Fibroblast of skin of right biceps (primary cell): ENCODE results near the gene CYSRT1.

Experiments used
- DNase-seq: peaks from one replicate; pipeline ENCODE4 v3.0.0-alpha.2; 2013

The CYSRT1 gene

DNA sequence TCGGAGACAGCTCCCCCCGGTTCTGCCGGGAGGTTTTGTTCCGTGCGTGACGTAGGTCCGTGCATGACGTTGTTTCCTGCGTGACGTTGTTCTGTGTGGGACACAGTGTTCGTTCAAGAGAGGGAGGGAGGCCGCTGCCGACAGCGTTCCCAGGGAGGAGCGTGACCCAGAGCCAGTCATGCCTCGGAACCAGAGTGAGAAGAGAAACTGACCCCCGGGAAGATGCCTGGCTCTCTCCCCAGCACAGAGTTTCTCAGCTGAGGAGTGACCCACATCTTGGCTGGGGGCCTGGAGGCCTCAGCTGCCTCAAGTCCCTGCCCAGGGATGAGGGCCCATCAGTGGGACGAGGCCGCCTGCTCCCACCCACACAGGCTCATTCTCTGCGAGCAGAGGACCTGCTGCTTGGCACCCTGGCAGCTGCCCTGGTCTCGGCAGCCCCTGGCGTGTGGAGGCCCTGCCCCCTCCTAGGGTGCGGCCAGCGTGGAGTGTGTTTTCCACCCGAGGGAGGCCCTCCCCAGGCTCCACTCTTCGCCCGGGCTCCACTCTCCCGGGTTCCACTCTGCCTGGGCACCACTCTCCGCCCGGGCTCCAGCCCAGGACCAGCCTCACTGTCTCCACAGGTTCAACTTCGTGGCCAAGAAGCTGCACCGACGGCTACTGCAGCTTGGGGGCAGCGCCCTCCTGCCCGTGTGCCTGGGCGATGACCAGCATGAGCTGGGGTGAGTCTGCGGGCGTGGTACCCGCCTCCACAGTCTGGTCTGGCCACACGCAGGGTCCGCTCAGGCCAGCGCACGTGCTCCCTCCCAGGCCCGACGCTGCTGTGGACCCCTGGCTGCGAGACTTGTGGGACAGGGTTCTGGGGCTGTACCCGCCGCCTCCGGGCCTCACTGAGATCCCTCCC lies 11.6 kb upstream of the CYSRT1 start:
- no peak for DNase-seq

DNA sequence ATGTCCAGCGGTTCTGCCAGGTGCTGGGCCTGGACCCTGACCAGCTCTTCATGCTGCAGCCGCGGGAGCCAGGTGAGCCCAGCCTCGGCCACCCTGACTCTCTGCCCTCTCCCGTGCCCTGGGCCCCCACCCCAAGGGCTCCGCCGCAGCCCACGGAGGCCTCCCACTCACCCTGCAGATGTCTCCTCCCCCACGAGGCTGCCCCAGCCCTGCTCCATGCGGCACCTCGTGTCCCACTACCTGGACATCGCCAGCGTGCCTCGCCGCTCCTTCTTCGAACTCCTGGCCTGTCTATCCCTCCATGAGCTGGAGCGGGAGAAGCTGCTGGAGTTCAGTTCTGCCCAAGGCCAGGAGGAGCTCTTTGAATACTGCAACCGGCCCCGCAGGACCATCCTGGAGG lies 10.4 kb upstream of the CYSRT1 start:
- no peak for DNase-seq

DNA sequence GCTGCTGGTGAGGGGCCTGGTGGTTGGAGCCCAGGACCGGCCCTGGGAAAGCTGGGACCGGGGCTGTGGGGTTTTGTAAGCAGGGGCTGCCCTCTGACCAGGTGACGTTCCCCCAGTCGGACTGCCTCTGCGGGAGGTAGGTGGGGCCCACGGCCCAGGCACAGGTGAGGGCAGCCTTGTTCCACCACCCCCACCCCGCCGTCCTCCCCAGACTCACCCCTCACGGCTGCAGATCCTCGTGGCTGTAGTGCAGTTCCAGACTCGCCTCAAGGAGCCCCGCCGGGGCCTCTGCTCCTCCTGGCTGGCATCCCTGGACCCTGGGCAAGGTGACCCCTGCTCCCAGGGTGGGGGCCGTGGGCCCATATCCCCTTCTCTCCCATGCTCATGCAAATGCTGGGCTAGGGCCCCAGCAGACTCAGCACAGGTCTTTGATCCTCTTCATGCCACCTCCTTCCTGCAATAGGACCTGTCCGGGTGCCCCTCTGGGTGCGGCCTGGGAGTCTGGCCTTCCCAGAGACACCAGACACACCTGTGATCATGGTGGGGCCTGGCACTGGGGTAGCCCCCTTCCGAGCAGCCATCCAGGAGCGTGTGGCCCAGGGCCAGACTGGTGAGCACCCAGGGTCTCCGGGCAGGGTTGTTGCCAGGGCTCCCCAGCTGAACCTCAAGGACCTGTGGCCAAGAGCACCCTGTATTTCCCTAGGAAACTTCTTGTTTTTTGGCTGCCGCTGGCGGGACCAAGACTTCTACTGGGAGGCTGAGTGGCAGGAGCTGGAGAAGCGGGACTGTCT lies 9.6 kb upstream of the CYSRT1 start:
- DNase-seq, result no peak

DNA sequence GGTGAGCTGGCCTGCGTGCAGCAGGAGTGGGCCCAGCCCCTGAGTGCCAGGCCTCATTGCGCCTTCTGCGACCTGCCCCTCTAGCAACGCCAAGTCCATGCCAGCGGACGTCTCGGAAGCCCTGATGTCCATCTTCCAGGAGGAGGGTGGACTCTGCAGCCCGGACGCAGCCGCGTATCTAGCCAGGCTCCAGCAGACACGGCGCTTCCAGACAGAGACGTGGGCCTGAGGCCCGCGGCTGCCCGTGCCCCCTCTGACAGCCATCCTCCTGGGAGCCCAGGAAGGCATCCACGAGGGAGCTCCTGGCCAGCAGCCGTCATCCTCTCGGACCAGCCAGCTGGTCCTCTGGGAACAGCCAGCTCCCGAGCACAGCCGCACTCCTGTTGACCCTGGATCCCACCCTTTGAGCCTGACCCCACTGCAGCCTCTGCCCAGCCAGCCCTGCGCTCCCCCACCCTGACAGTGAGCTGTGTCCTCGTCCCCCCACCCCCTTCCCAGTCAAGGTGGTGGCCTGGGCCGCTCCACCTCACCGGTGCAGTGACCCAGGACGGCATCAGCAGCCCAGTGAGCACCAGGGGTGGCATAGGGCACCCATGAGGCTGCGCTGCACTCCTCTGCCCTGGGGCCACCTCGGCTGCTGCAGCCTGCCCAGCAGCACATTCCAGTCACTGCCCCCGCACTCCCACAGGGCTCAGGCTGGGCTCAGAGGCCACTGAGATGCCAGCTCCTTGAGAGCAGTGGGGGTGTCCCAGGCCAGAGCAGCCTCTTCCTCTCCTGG lies 8.6 kb upstream of the CYSRT1 start:
- DNase-seq, result no peak

DNA sequence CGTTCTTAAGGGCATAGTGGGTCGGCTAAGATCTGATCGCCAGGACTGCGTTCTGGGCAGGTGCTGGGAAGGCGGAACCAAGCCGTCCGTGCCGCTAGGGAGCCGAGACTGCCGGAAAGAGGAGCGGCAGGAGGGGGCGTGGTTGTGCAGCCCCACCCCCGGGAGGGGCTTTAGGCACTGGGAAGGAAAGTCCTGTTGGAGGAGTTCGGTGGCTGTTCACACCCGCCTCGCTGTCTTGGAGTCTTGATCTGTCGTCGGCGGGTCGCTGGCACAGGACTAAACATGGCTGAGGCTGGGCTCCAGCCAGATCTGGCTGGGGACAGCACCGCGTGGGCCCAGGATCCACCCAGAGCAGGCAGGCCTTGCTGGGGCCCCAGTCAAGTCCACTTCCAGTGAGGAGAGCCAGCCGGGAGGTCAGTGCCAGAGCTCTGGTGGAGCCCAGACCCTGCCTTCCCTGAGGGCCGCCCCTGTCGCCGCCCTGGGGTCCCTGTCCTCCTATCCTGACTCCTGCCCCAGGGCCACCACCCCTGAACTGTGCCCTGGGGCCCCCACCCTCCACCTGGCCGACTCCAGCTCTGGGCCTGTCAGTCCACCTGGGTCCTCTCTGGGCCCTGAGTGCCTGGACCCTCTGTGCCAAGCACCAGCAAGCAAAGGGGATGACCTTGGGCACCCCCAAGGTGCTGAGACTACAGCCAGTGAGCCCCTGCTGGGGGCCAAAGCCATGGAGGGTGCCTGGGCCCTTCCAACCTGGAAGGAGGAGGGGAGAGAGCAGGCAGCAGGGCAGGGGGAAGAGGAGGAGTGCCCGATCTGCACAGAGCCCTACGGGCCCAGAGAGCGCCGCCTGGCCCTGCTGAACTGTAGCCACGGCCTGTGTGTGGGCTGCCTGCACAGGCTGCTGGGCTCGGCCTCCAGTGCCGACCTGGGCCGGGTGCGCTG lies 7.4 kb upstream of the CYSRT1 start:
- DNase-seq, result no peak

DNA sequence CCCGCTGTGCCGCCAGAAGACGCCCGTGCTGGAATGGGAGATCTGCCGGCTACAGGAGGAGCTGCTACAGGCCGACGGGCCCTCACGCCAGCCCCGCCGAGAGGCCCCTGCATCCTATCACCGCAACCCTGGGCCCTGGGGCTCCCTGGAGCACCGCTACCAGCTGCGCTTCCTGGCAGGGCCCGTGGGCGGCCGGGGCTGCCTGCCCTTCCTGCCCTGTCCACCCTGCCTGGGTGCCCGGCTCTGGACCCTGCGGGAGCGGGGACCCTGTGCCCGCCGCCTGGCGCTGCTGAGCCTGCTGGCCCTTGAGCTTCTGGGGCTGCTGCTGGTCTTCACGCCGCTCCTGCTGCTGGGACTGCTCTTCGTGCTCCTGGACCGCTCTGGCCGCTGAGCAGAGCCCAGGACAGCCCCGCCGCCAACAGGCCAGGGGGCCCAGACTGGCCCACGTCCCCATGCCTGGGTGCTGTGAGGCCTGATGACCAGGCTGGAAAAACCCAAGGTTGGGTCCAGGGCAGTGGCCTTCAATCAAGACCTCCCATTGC lies 6.7 kb upstream of the CYSRT1 start:
- DNase-seq, result no peak

DNA sequence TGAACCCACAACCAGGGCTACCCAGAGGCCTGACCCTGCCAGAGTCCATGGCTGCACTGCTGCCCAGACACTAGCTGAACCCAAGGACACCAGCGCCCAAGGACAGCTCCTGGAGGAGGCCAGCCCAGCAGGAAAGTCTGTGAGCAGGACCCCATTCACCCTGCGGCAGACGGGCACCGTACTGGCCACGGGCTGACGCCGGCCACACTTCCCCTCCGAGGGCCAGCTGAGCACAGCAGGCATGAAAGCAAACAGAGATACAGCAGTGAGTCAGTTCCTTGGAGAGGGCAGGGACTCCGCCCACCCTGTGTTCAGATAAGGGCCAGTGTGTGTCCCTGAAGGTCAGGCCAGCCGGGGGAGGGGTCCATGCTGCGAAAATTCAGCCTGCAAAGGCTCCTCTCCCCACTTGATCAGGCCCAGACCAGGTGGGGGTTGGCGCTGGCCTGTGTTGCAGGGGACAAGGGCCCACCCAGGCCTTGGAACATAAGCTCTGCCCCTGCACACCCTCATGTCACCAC lies 6.2 kb upstream of the CYSRT1 start:
- DNase-seq, result no peak

DNA sequence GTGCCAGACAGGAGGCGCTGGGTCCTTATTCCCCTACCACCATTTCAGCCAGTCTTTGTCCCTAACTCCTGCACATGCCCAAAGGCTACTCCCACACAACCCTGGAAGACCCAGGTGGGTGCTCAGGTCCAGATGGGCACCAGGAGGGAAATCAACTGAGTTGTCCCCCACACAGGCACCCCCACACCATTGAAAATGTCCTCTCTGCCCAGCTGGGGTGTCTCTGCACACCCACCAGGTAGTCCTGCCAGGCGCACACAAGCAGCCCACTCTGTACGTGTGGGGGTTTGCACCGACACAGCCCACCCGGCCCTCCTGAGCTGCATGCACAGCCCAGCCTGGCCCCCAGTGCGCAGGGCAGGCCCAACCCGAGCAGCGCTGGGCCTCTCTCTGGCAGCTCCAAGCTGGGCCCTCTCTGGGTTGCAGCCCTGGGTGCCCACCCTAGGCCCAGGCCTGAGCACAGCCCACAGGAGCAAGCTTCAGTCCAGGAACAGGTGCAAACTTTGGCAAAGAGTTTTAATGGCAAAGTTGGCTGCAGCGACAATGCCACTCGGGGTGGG lies 5.1 kb upstream of the CYSRT1 start:
- no peak for DNase-seq

DNA sequence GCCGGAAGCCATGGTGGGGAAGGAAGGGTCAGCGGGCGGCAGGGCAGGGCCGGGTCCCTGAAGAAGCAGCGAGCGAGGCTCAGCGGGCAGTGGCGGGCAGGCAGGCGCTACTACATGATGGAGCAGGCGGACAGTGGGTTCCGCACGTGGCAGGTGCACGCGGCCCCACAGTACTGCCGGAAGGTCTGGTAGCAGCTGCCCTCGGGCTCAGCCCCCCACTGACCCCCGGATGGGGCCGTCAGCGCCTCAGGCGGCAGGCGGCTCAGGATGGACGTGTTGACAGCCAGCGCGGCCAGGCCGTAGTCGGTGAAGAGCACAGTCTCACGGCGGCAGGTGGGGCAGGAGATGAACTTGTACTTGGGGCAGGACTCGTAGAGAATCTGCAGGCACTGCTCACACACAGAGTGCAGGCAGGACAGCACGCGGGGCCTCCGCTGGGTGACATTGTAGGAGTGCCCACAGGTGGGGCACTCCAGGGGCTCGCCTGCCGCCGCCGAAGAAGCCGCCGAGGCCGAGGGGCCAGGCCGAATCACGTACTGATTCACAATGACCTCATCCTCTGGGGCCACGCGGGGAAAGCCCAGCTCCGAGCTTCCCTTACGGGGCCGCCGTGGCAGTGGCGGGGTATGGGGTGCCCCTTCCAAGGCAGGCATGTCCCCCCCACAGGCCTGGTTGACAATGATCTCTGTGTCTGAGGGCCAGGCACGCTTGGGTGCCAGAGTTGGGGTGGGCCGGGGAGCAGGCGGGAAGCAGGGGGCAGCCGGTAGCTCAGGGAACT lies 4.5 kb upstream of the CYSRT1 start:
- DNase-seq, result no peak

DNA sequence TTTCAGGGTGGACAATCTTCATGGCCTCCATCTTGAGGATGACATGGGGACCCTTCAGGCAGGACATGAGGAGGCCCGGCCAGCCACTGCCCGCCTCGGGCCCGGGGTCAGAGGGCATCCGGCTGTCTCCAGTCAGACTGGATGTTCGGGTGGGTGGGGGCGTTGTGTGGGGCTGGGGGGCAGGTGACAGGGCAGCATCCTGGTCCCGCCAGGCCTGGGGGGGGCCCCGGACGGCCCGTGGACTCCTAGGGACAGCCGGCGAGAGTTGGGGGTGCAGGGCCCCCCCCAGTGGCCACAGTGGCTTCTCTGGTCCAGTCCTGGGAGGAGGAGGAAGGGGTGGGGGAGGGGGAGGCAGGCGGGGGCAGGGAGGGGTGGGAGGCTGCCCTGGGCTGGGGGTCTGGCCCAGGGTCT lies 3.9 kb upstream of the CYSRT1 start:
- no peak for DNase-seq

DNA sequence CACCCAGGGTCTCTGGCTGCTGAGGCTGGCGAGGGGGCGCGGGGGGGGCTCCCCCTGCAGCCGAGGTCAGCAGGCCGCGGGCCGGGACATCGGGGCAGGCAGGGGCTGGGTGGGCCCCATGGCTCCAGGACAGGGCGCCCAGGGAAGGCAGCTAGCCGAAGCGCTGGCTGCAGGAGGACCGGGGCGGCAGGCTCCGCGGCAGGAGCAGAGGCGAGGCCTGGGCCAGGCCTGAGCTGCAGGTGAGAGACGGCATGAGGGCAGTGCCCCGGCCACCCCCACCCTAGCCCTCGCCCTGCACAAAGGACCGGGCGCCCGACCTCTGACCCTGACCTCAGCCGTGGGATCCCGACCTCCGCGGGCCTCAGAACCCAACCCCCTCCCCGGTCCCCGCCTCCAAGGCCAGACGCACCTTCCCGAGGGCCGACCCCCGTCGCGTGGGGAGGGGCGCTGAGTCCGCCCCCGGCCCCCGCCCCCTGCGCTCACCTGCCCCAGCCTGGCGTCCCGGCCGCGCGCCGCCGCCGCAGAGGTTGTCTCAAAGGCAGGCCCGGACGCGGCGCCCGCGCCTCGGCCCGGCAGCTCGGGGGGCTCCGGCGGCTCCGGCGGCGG lies 3.4 kb upstream of the CYSRT1 start:
- no peak for DNase-seq

DNA sequence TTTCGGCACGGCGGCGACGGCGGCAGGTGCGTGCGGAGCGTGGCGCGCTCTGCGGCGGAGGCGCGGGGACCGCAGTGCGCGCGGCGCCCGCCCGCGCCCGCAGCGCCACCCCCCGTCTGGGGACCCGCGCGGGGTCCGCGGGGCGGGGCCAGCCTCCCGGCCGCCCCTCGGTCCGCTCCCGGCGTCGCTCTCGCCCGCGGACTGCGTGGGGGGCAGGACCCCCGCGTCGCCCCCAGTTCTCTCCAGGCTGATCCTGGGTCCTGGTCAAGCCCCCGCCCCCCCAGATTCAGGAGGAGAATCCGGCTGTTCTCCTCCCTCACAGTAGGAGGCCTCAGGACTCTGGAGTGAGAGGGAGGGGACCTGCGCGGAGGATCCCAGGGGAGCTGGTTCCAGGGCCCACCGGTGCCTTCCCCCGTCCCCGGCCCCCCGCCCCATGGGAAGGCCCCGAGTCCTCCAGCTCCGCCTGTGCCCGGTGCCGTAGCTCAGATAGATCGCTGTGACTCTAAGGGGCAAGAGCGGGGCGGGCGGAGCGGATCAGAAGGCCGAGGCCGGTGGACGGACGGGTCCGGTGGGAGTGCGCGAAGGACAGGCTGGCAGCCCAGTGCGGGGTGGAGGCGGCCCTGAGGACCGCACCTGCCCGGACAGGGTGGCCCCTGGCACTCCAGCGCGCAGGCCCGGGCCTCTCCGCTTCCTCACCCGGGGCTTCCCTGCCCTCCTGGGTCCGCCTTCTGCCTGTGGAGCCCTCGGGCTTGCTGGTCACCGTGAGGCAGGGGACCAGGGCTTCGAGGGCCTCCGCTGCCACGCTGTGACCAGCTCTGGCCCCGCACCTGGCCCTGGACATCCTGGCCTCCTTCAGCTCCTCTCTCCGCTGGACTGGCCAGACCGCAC lies 2.5 kb upstream of the CYSRT1 start, which contains the start of gene RNF208:
RNF208 (minus strand) TSS at position 51 of the 888 bp plus-strand sequence. CDS start 1,028 bp downstream, outside the sequence.
- no peak for DNase-seq

DNA sequence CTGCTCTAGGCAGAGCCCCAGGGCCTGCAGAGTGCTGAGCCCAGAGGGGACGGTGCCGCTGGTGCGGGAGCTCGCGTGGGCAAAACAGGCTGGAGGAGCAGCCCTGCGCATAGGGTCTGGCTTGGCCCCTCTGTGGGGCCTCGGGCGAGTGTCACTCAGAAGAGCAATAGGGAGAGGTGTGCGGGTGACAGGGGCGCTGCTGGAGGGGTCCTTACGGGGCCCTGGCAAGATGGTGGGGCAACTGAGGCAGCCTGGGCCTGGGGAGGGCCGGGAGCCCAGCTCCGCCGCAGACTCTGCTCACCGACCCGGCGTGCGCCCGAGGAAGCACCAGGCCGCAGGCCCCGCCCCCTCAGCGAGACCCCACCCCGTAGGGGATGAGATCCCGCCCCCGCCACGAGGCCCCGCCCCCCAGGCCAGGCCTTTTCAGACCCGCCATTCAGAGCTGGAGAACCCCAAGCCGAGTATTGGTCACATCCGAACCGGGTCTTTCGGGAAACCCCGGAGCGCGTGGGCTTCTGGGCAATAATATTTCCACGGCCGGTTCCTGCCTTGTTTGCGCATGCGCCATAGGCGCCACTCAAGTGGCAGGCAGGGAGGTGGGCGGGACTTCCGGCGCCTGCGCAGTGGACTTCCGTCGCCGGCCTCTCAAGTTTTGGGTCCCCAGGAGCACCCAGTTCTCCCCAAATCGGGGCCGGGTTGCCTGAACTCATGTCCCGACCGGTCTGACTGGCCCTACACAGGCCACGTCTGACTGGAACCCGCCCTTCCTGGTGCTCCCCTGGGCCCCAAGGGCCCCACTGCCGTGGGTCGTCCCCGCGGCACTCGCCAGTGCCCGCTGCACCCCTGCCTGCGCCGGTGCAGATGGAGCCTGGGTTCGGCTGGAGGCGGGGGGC lies 1.6 kb upstream of the CYSRT1 start:
- peak; percentile 98 for DNase-seq

DNA sequence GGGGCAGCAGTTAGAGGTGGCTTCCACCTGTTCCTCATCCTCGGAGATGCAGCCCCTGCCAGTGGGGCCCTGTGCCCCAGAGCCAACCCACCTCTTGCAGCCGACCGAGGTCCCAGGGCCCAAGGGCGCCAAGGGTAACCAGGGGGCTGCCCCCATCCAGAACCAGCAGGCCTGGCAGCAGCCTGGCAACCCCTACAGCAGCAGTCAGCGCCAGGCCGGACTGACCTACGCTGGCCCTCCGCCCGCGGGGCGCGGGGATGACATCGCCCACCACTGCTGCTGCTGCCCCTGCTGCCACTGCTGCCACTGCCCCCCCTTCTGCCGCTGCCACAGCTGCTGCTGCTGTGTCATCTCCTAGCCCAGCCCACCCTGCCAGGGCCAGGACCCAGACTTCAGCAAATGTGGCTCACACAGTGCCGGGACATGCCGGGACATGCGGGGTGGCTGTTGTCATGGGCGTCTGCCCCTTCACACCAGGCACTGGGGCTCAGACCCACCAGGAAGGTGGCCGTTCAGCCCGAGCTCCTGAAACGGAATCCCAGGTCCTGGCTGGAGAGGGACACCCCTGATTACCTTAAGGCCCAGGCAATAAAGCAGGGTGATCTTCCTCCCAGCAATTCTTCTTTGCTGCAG lies 841 bp downstream of the CYSRT1 start:
- DNase-seq, result no peak

DNA sequence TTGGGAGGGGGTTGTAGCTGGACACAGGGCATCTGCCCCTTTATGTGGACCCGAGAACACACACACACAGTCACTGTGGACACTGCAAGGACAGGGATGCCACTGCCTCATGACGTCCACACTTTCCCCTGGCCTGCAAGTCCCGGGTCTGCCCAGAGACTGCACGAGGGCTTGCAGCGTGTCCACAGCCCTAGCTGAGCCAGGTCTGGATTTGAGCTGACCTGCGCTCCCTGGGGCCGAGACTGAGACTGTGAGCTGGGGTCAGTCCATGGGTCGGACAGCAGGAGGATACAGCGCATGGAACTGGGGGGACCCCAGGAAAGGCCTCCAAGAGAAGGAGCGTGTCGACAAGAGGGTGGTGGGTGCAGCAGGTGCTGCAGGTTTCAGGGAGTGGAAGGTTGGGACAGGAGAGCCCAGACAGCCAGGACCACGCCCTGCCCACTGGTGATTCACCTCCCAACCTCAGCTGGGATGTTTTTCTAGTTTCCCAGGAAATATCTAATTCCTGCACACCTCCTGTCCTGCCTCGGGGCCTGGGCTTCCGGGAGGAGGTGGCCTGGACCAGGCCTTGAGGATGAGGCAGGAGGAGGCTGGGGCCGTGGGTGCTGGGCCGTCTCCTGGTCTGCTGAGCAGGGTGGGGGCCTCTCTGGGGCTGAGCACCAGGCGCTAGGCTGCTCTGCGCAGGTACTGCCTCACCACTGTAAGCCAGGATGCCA lies 1.5 kb downstream of the CYSRT1 start:
- no peak for DNase-seq

DNA sequence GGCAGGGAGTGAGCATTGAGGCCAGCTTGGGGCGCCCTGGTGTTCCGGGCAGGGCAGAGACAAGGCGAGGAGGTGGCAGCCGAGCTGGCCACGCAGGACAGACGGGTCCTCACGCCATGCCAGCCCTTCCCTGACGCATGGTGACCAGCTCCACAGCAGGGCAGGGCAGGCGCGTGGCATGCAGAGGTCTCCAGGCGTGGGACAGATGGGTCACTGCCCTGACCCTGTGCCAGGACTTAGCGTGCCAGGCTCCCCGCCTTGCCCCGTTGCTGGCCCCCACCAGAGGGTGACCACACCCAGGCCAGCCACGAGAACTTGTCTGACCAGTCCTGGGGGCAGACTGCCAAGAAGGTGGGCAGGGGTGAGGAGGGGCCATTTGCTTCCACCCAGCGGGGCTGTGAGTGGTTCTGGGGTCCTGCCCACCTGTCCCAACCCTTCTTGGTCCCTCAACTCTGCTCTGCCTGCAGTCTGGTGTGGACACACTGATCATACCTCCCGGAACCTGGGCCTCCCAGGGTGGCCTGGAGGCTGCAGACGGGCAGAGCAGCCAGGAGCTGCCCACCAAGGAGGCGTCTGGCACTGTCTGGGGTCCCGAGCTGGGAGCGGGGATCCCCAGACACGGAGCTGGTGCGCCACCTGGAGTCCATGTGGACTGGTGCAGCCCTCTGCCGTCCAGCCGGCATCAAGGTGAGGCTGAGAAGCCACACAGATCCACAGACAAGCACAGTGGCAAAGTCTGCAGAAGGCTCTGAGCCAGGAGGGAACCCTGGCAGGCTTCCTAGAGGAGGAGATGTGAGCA lies 2.3 kb downstream of the CYSRT1 start, which contains the start of gene RNF224:
RNF224 (plus strand) TSS at position 449 of the 799 bp plus-strand sequence. CDS start 834 bp downstream, outside the sequence.
- peak; percentile 64 for DNase-seq
